NCI-H748 (cell line): Measurements from ENCODE around the gene SORCS2.
A peak's percentile ranks its signal among the peaks of the same experiment; 100 is the strongest.

ENCODE experiments used
- DNase-seq: peaks from one replicate; lab custom pipeline; 2025; ENCODE audit not compliant: unreplicated experiment; lab: John Stamatoyannopoulos, UW

SORCS2 gene

GRCh38 chr4:7350396-7350795 is 158.1 kb downstream of the SORCS2 start:
- no peak for DNase-seq

GRCh38 chr4:7351014-7351413 is 158.7 kb downstream of the SORCS2 start:
- peak; percentile 25 for DNase-seq

- DNase-seq, result peak; percentile 5
Observed at GRCh38 chr4:7352486-7352885, 160.1 kb downstream of the SORCS2 start.

- DNase-seq, result no peak
Observed at GRCh38 chr4:7353046-7353790, 160.9 kb downstream of the SORCS2 start.

GRCh38 chr4:7353846-7354610 is 161.7 kb downstream of the SORCS2 start:
- no peak for DNase-seq

GRCh38 chr4:7354927-7355326 is 162.6 kb downstream of the SORCS2 start:
- DNase-seq, result no peak

GRCh38 chr4:7355795-7356194 is 163.5 kb downstream of the SORCS2 start:
- DNase-seq, result no peak

GRCh38 chr4:7356667-7357310 is 164.5 kb downstream of the SORCS2 start:
- DNase-seq, result no peak

- DNase-seq, result peak; percentile 27
Observed at GRCh38 chr4:7357323-7357722, 165.0 kb downstream of the SORCS2 start.

GRCh38 chr4:7358100-7358735 is 165.9 kb downstream of the SORCS2 start:
- DNase-seq, result no peak

- DNase-seq, result peak; percentile 63
Observed at GRCh38 chr4:7359400-7360062, 167.2 kb downstream of the SORCS2 start.

GRCh38 chr4:7360806-7361205 is 168.5 kb downstream of the SORCS2 start:
- DNase-seq, result no peak

- peak; percentile 15 for DNase-seq
Observed at GRCh38 chr4:7361280-7361895, 169.1 kb downstream of the SORCS2 start.

GRCh38 chr4:7362341-7362740 is 170.0 kb downstream of the SORCS2 start:
- no peak for DNase-seq

GRCh38 chr4:7362862-7363430 is 170.6 kb downstream of the SORCS2 start:
- no peak for DNase-seq

GRCh38 chr4:7364979-7365378 is 172.6 kb downstream of the SORCS2 start:
- peak; percentile 76 for DNase-seq

GRCh38 chr4:7365462-7366179 is 173.3 kb downstream of the SORCS2 start:
- peak; percentile 96 for DNase-seq

GRCh38 chr4:7366180-7366945 is 174.0 kb downstream of the SORCS2 start:
- peak; percentile 63 for DNase-seq

GRCh38 chr4:7366954-7367353 is 174.6 kb downstream of the SORCS2 start:
- DNase-seq, result no peak
